ENCODE data around the gene VAPB. TPM values are rescaled to one million over a fixed set of nuclear protein-coding genes. Genes with fewer than 3 reads are reported as not detected.

VAPB gene
- total and polyA plus RNA-seq, 10 of the 15 experiments (the other 5 are each of a cell fraction or from before 2014, with no cell fraction given): 3.2 to 28.6 (median 20.5) TPM

GRCh38 chr20:58416057-58416456 lies 27.0 kb downstream of the VAPB start:
- H3K36me3 ChIP-seq (ENCODE audit: control insufficient read depth in 2 of 2, insufficient read depth in 2 of 2, low read length in 1 of 2): peaks cover 5 to 25% of the 10 kb centered on the region in 2 experiments
- POLR2A ChIA-PET: no interaction called here
- SMC1A ChIA-PET (ENCODE audit: uncharacterized antibody, unreplicated experiment): no interaction called here
- TF ChIP-seq, protein P1, sequence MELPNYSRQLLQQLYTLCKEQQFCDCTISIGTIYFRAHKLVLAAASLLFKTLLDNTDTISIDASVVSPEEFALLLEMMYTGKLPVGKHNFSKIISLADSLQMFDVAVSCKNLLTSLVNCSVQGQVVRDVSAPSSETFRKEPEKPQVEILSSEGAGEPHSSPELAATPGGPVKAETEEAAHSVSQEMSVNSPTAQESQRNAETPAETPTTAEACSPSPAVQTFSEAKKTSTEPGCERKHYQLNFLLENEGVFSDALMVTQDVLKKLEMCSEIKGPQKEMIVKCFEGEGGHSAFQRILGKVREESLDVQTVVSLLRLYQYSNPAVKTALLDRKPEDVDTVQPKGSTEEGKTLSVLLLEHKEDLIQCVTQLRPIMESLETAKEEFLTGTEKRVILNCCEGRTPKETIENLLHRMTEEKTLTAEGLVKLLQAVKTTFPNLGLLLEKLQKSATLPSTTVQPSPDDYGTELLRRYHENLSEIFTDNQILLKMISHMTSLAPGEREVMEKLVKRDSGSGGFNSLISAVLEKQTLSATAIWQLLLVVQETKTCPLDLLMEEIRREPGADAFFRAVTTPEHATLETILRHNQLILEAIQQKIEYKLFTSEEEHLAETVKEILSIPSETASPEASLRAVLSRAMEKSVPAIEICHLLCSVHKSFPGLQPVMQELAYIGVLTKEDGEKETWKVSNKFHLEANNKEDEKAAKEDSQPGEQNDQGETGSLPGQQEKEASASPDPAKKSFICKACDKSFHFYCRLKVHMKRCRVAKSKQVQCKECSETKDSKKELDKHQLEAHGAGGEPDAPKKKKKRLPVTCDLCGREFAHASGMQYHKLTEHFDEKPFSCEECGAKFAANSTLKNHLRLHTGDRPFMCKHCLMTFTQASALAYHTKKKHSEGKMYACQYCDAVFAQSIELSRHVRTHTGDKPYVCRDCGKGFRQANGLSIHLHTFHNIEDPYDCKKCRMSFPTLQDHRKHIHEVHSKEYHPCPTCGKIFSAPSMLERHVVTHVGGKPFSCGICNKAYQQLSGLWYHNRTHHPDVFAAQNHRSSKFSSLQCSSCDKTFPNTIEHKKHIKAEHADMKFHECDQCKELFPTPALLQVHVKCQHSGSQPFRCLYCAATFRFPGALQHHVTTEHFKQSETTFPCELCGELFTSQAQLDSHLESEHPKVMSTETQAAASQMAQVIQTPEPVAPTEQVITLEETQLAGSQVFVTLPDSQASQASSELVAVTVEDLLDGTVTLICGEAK (IDR thresholded peaks at IDR 0.05; ENCODE audit: borderline replicate concordance): no peak
- no peak for TF ChIP-seq ASH2L (IDR thresholded peaks at IDR 0.05; ENCODE audit: borderline replicate concordance, low read depth)
- TF ChIP-seq ZNF207 (IDR thresholded peaks at IDR 0.05; ENCODE audit: borderline replicate concordance): no peak
- no peak for TF ChIP-seq NR2C2 (IDR thresholded peaks at IDR 0.05; ENCODE audit: borderline replicate concordance, control insufficient read depth, insufficient read length, low read depth)
- TF ChIP-seq IKZF2 (IDR thresholded peaks at IDR 0.05): no peak
- no peak for TF ChIP-seq SMAD1 (IDR thresholded peaks at IDR 0.05; ENCODE audit: low read depth, partially characterized antibody)
- no peak for TF ChIP-seq FOS (IDR thresholded peaks at IDR 0.05; ENCODE audit: borderline replicate concordance, extremely low read depth, insufficient read length)
- TF ChIP-seq MEF2B (IDR thresholded peaks at IDR 0.05; ENCODE audit: partially characterized antibody, poor library complexity, severe bottlenecking): no peak
- no peak for TF ChIP-seq PAX8 (IDR thresholded peaks at IDR 0.05)
- no peak for TF ChIP-seq JUNB (IDR thresholded peaks at IDR 0.05)
- no peak for TF ChIP-seq TAF1 (IDR thresholded peaks at IDR 0.05; ENCODE audit: borderline replicate concordance, low read depth, low read length)
- TF ChIP-seq SREBF2 (IDR thresholded peaks at IDR 0.05; ENCODE audit: low read length): no peak
- no peak for TF ChIP-seq SIX5 (IDR thresholded peaks at IDR 0.05; ENCODE audit: low read depth, low read length, severe bottlenecking)
- WGBS (ENCODE audit: insufficient coverage, insufficient replicate concordance, low lambda C conversion rate, missing lambda C conversion rate): 93% methylated on average over 1 of the region's 1 CpG
- BruUV-seq (replicated peaks): no TSS peak
- RAD21 ChIA-PET (ENCODE audit: unreplicated experiment): no interaction called here
- H3K9me3 ChIP-seq (replicated peaks; ENCODE audit: control insufficient read depth, insufficient read depth, low read length): no peaks in the 10 kb centered on the region; the same call in 1 of the 3 replicates
- H3K4me2 ChIP-seq (ENCODE audit: control insufficient read depth, insufficient read depth): no peak overlapping the region
- H2AFZ ChIP-seq (ENCODE audit: control insufficient read depth, low read depth, low read length): no peak overlapping the region
- ATAC-seq (no peak), FAIRE-seq (no peak), DNase-seq (ENCODE audit: low read depth, low spot score) (no peak)
- CTCF ChIA-PET: interaction anchor here (0.6 to 0.7 kb wide), 2 partner anchors 215 to 652 kb away, joined by 3 to 4 read pairs; no protein-coding TSS in a partner anchor
- intact Hi-C loops (cut with micrococcal nuclease; ENCODE audit: unreplicated experiment): no loop called here
- in situ Hi-C loops (cut with MboI): no loop called here
- H3K79me2 ChIP-seq (ENCODE audit: control insufficient read depth, insufficient read depth, low read length): peaks cover 41% of the 10 kb centered on the region
- H3K4me3 ChIP-seq: no peak overlapping the region
- no peaks in the 10 kb centered on the region; the same call in 1 of the 2 replicates for H3K4me1 ChIP-seq (ENCODE audit: control insufficient read depth, insufficient read depth, low read length)
- no peaks in the 10 kb centered on the region for H3K27me3 ChIP-seq (replicated peaks in 1 of 2; ENCODE audit: control insufficient read depth in 2 of 2, insufficient read depth in 2 of 2, low read length in 1 of 2)
- no peak overlapping the region for H3K9ac ChIP-seq (ENCODE audit: control insufficient read depth, insufficient read depth, low read length)
- no peaks in the 10 kb centered on the region for H4K20me1 ChIP-seq (ENCODE audit: control insufficient read depth, insufficient read depth)
- no peak overlapping the region for H3K27ac ChIP-seq (ENCODE audit: control insufficient read depth, insufficient read depth)
